T47D (cell line): ENCODE measurements around the gene C1orf210.

Experiments used
- DNase-seq, 2 experiments: peaks; one replicate each; pipeline versions ENCODE4 v3.0.0 to v3.0.0-alpha.2; 2011 to 2012; ENCODE audit warnings: low read depth in 1 of 2, low spot score in 1 of 2
- JUND ChIP-seq: IDR thresholded peaks from 2 replicates; pipeline ENCODE4 v1.6.1; 2012; ENCODE audit warnings: low read depth
- in situ Hi-C: cut with HindIII; loops from 2 replicates; pipeline ENCODE4 v1.10.0; 2016; ENCODE audit warnings: low sequenced_read_pairs, low pct_unique_long_range_greater_than_20kb

Gene C1orf210

GRCh38 chr1:43317817-43318471 is 32.6 kb upstream of the C1orf210 start:
- in situ Hi-C loops: no loop called here
- no peak for DNase-seq
- TF ChIP-seq JUND: no peak

DNA sequence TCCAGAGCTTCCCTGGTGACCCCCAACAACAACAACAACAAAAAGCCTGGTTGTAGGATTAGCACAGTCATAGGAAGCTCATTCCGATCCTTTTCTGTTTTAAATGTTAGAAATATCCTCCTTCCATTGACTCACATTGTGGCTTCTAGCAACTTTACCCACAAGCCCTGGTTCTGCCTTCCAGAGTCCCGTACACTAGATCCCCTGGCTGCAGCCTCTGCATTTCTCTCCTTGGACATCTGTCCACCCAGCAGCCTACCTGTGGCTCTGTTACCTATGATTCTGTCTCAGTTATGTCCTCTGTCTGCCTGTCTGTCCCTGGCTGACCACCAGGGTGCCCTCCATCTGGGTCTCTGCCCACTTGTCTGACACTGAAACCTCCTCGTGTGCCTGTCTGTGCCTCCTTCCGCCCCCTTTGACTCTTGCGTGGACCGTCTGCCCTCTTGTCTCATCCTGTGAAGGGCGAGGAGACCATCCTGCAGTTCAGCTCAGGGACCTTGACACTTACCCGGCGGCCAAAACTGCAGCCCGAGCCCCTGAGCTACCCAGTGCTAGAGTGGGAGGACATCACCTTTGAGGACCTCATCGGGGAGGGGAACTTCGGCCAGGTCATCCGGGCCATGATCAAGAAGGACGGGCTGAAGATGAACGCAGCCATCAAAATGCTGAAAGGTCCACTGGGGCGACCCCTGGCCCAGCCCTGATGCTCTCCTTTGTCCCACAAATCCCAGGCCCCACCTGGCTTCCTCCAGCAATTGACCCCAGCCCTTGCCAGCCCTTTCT is 31.5 kb upstream of the C1orf210 start:
- in situ Hi-C loops: no loop called here
- no peak for TF ChIP-seq JUND
- no peak for DNase-seq

GRCh38 chr1:43315963-43316737 is 30.8 kb upstream of the C1orf210 start:
- DNase-seq: no peak
- no peak for TF ChIP-seq JUND
- in situ Hi-C loops: no loop called here

- in situ Hi-C loops: no loop called here
- TF ChIP-seq JUND: no peak
- no peak for DNase-seq
Measured at GRCh38 chr1:43315481-43315880, 30.1 kb upstream of the C1orf210 start.

DNA sequence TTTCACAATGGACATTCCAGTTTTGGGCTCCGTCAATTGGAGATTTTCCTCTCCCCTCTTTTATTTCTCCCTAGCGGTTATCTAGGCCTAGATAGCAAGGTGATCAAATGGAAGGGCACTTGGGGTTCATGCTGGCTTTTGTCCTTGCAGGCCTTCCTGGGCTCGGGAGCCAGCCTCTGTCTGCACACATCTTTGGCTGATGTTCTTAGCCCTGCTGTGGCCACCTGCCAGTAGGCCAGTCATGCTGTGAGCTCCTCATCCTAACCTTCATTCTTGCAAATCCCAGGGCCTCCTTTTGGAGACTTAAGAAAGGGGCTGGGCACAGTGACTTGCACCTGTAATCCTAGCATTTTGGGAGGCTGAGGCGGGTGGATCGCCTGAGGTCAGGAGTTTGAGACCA is 28.9 kb upstream of the C1orf210 start:
- in situ Hi-C loops: no loop called here

DNA sequence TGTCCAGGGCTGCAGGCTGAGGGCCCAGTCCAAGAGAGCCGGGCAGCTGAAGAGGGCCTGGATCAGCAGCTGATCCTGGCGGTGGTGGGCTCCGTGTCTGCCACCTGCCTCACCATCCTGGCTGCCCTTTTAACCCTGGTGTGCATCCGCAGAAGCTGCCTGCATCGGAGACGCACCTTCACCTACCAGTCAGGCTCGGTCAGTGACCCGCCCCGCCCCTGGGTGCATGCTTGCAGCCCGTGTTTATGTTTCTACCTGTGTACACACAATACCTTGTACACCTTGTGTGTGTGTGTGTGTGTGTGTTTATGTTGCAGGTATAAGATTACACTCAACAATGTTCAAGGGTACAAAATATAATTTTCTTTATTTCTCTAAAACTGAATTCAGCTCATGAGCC is 28.4 kb upstream of the C1orf210 start:
- DNase-seq: peak in 1 of 2 experiments; percentile 44
- in situ Hi-C loops: no loop called here
- TF ChIP-seq JUND: no peak

More for the DNA sequence above, 28.9 kb upstream of the C1orf210 start:
- DNase-seq: no peak
- TF ChIP-seq JUND: no peak

GRCh38 chr1:43312663-43313515 is 27.5 kb upstream of the C1orf210 start:
- in situ Hi-C loops: no loop called here
- no peak for TF ChIP-seq JUND
- no peak for DNase-seq

DNA sequence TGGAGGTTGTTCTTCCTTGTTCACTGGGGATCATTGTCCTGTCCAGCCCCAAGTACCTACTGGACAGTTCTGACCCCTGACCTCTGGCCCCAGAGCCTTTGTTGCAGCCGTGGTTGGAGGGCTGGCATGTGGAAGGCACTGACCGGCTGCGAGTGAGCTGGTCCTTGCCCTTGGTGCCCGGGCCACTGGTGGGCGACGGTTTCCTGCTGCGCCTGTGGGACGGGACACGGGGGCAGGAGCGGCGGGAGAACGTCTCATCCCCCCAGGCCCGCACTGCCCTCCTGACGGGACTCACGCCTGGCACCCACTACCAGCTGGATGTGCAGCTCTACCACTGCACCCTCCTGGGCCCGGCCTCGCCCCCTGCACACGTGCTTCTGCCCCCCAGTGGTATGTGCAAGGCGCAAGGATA is 26.8 kb upstream of the C1orf210 start:
- TF ChIP-seq JUND: no peak
- DNase-seq: no peak
- in situ Hi-C loops: no loop called here

DNA sequence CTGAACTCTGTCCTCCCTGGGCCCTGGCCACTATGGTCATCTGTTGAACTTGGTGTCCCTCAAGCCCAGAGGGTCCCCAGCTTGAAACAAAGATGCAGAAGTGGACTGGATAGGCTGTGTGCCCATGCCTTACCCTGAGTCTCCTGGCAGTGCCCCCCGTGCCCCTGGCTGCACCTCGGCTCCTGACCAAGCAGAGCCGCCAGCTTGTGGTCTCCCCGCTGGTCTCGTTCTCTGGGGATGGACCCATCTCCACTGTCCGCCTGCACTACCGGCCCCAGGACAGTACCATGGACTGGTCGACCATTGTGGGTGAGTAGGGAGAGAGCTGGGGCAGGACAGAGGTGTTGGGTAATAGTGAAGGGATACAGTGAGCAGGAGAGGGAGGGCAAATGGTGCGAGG is 26.1 kb upstream of the C1orf210 start:
- in situ Hi-C loops: no loop called here
- TF ChIP-seq JUND: no peak
- DNase-seq: no peak

- DNase-seq: no peak
- in situ Hi-C loops: no loop called here
- TF ChIP-seq JUND: no peak
Measured at GRCh38 chr1:43309405-43310025, 24.1 kb upstream of the C1orf210 start.

DNA sequence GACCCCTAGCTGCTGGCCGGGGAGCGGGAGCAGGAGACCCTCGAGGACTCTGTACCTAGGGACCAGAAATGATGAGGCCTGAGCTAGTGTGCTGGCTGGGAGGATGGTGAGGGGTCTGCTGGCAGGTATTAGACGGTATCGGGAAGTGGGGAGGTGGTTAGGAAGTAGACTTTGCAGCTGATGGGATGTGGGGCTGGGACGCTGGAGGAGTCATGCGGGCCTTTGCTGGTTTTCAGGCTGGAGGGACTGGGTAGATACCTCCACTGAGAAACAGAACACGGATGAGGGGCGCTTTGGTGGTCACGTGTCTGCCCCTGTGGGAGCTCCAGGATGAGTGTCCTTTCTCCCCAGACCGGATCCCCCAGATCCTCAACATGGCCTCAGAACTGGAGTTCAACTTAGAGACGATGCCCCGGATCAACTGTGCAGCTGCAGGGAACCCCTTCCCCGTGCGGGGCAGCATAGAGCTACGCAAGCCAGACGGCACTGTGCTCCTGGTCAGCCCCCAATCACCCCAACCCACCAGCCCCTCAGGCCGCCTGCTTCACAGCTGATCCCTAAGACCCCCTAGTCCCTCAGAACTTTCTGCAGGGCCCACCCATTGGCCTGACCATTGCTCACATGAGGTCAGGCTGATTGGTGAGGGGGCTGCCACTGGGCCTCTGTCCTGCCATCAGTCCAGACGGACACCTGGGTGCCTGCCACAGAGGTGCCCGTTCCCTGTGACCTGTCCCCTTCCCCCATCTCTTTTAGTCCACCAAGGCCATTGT is 23.4 kb upstream of the C1orf210 start:
- in situ Hi-C loops: no loop called here
- no peak for DNase-seq
- no peak for TF ChIP-seq JUND
